NT2/D1 (cell line): ENCODE results near the gene MYMX.

ENCODE experiments used
- SUZ12 ChIP-seq: IDR thresholded peaks from 2 replicates; pipeline ENCODE4 v1.6.1; 2011; ENCODE audit not compliant: insufficient read length, insufficient read depth; ENCODE audit errors: extremely low read depth
- ZNF274 ChIP-seq: IDR thresholded peaks from 2 replicates; pipeline ENCODE4 v1.6.1; 2011; ENCODE audit warnings: mild to moderate bottlenecking, low read depth, low read length

- TF ChIP-seq ZNF274 (no peak), SUZ12 (no peak)
Measured at GRCh38 chr6:44220913-44221290, 4.2 kb downstream of the MYMX start.
